ENCODE results near the gene ASTN2.

Gene ASTN2

GRCh38 chr9:116494815-116495634 lies 919.8 kb downstream of the ASTN2 start:
- no peak for DNase-seq

- no peak for DNase-seq
Measured at GRCh38 chr9:116493183-116493860, 921.5 kb downstream of the ASTN2 start.

- DNase-seq: no peak
Measured at GRCh38 chr9:116491659-116492058, 923.2 kb downstream of the ASTN2 start.

GRCh38 chr9:116491219-116491618 lies 923.6 kb downstream of the ASTN2 start:
- DNase-seq: no peak

- no peak for DNase-seq
Measured at GRCh38 chr9:116490321-116490720, 924.5 kb downstream of the ASTN2 start.

GRCh38 chr9:116488373-116488772 lies 926.5 kb downstream of the ASTN2 start:
- DNase-seq: no peak

GRCh38 chr9:116484492-116485061 lies 930.3 kb downstream of the ASTN2 start:
- DNase-seq: no peak

- no peak for DNase-seq
Measured at GRCh38 chr9:116483622-116484491, 931.0 kb downstream of the ASTN2 start.

- DNase-seq: no peak
Measured at GRCh38 chr9:116482740-116483139, 932.1 kb downstream of the ASTN2 start.

- no peak for DNase-seq
Measured at GRCh38 chr9:116480700-116481099, 934.2 kb downstream of the ASTN2 start.

- DNase-seq: no peak
Measured at GRCh38 chr9:116479967-116480366, 934.9 kb downstream of the ASTN2 start.

GRCh38 chr9:116479056-116479544 lies 935.8 kb downstream of the ASTN2 start:
- DNase-seq: no peak

GRCh38 chr9:116477584-116478141 lies 937.2 kb downstream of the ASTN2 start:
- DNase-seq: no peak

- no peak for DNase-seq
Measured at GRCh38 chr9:116476935-116477381, 937.9 kb downstream of the ASTN2 start.

- DNase-seq: no peak
Measured at GRCh38 chr9:116476002-116476401, 938.9 kb downstream of the ASTN2 start.

GRCh38 chr9:116475201-116475600 lies 939.7 kb downstream of the ASTN2 start:
- DNase-seq: no peak

- no peak for DNase-seq
Measured at GRCh38 chr9:116471944-116472506, 942.8 kb downstream of the ASTN2 start.

- no peak for DNase-seq
Measured at GRCh38 chr9:116471093-116471906, 943.6 kb downstream of the ASTN2 start.

- DNase-seq: no peak
Measured at GRCh38 chr9:116468793-116469527, 945.9 kb downstream of the ASTN2 start.

- DNase-seq: no peak
Measured at GRCh38 chr9:116468369-116468768, 946.5 kb downstream of the ASTN2 start.

Measured in SHP77 treated with DMSO at 0.1 percent for 48 hours (cell line).